H1 (cell line): ENCODE data around the gene NANOGP8. TPM values are rescaled to one million over a fixed set of nuclear protein-coding genes. Genes with fewer than 3 reads are reported as not detected.

Source experiments
- TAF1 ChIP-seq: IDR thresholded peaks from 2 replicates; pipeline ENCODE4 v1.6.1; 2011; ENCODE audit warnings: mild to moderate bottlenecking, low read depth, low read length
- polyA plus RNA-seq, 7 experiments: library from polyadenylated mRNA; depleted of rRNA in 3 of 7; stranded (reverse) in 5 of 7; unstranded in 2 of 7; fragments of >200 nt in 5 of 7; fragments of 200-250 nt in 2 of 7; gene quantifications; 1 replicate in 5 of 7; 2 replicates in 1 of 7; 4 replicates in 1 of 7; pipeline versions ENCODE4 v1.2.1 to v1.2.3, GENCODE V29; 2011 to 2013; ENCODE audit warnings: missing spikeins in 2 of 7, mixed read lengths in 2 of 7
- total RNA-seq: library from RNA; stranded (reverse); fragmentation: NEBNext Ultra II Directional; extraction: Animal tissue kit (Norgen Biotek cat#: 25700); gene quantifications from 2 replicates; pipeline ENCODE4 v1.2.1, GENCODE V29; 2021

NANOGP8 gene
- total and polyA plus RNA-seq, 2 of the 8 experiments (the other 6 are each of a cell fraction or from before 2014, with no cell fraction given), result 23.3 to 40.6 TPM

DNA sequence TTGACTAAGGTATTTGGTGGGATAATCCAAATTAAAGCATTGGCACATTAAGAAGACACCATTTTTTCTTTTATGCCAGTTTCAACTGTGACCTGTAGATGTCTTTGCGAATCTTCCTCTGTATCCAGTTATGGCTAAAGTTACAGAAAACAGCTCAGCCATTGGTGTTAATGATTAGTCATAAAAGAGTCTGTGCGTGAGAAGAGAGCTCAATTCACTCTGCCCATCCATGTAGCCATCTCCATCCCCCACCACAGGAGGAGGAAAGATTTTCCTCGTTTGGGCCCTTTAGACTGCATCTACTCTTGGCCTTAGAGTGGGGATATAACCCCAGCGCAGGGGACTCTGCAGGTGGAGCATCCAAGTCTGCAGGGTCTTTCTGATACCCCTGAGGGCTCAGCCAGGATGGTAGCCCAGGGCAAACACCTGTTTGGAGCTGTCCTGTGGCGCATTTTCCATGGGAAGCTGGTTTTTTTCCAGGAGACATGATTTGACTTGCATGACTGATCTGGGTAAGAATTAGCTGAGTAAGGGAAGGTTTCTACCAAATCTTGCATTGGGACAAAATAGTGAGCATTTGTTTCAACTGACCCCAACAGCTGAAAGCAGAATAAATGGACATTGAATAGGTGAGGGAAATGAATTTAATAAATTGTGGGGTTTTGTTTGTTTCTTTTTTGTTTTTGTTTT, 29.5 kb downstream of the NANOGP8 start (continued):
- no peak for TF ChIP-seq TAF1
